ENCODE results near the gene EPC1. TPM values are rescaled to one million over a fixed set of nuclear protein-coding genes. Genes with fewer than 3 reads are reported as not detected.
"Not testable (repeated sequence)": the region's sequence is repeated elsewhere in the genome, so short reads cannot be mapped to it uniquely, and the experiment has no call there.

EPC1 gene
- total RNA-seq, 2 donors from 2014 or later, result 21.0 to 23.0 TPM

GRCh38 chr10:32374605-32375004, 27.6 kb upstream of the EPC1 start:
- no peak for ATAC-seq
- intact Hi-C loops (cut with DNase I), result no loop called here

GRCh38 chr10:32373496-32373895, 26.5 kb upstream of the EPC1 start:
- ATAC-seq, result no peak
- intact Hi-C loops (cut with DNase I), result no loop called here
- DNase-seq, result no peak

More at GRCh38 chr10:32374605-32375004, 27.6 kb upstream of the EPC1 start:
- no peak for DNase-seq

GRCh38 chr10:32373031-32373430, 26.1 kb upstream of the EPC1 start:
- ATAC-seq (no peak), DNase-seq (no peak)
- intact Hi-C loops (cut with DNase I), result no loop called here

- DNase-seq, result no peak
- ATAC-seq, result no peak
- intact Hi-C loops (cut with DNase I), result no loop called here
Measured at GRCh38 chr10:32372000-32372875, 25.3 kb upstream of the EPC1 start.

- ATAC-seq (peak; percentile 75 to 83), DNase-seq (no peak)
- intact Hi-C loops (cut with DNase I), result no loop called here
Measured at GRCh38 chr10:32371101-32371500, 24.1 kb upstream of the EPC1 start.

- ATAC-seq (peak in 1 of 2 donors; percentile 51), DNase-seq (peak; percentile 73)
- intact Hi-C loops (cut with DNase I), result loop anchor here in 1 of 2 donors (2.0 kb wide), 2 partner anchors 111 to 177 kb away; no protein-coding TSS in a partner anchor
Measured at GRCh38 chr10:32367793-32368453, 21.0 kb upstream of the EPC1 start.

GRCh38 chr10:32366588-32366987, 19.6 kb upstream of the EPC1 start:
- no peak for DNase-seq
- ATAC-seq, result no peak
- intact Hi-C loops (cut with DNase I), result no loop called here

GRCh38 chr10:32366111-32366510, 19.2 kb upstream of the EPC1 start:
- no peak for DNase-seq
- ATAC-seq, result no peak
- intact Hi-C loops (cut with DNase I), result no loop called here

- ATAC-seq; intact Hi-C loops (cut with DNase I): not testable (repeated sequence)
Measured at GRCh38 chr10:32365404-32365803, 18.4 kb upstream of the EPC1 start.

GRCh38 chr10:32362571-32362970, 15.6 kb upstream of the EPC1 start:
- intact Hi-C loops (cut with DNase I), result no loop called here

More at GRCh38 chr10:32365404-32365803, 18.4 kb upstream of the EPC1 start:
- DNase-seq, result not testable (repeated sequence)

GRCh38 chr10:32360884-32361283, 13.9 kb upstream of the EPC1 start:
- DNase-seq, result no peak
- no peak for ATAC-seq
- intact Hi-C loops (cut with DNase I), result no loop called here

More at GRCh38 chr10:32362571-32362970, 15.6 kb upstream of the EPC1 start:
- DNase-seq (no peak), ATAC-seq (no peak)

- intact Hi-C loops (cut with DNase I), result no loop called here
- no peak for DNase-seq
- ATAC-seq, result no peak
Measured at GRCh38 chr10:32360241-32360640, 13.3 kb upstream of the EPC1 start.

- no peak for ATAC-seq
- no peak for DNase-seq
- intact Hi-C loops (cut with DNase I), result no loop called here
Measured at GRCh38 chr10:32357056-32357735, 10.2 kb upstream of the EPC1 start.

GRCh38 chr10:32354690-32355089, 7.7 kb upstream of the EPC1 start:
- intact Hi-C loops (cut with DNase I); ATAC-seq; DNase-seq: not testable (repeated sequence)

- ATAC-seq, result no peak
- no peak for DNase-seq
- intact Hi-C loops (cut with DNase I), result no loop called here
Measured at GRCh38 chr10:32350811-32351350, 3.9 kb upstream of the EPC1 start.

- no peak for ATAC-seq
- no peak for DNase-seq
- intact Hi-C loops (cut with DNase I), result loop anchor here in 1 of 2 donors (5.0 kb wide), 1 partner anchor 93 kb away; no protein-coding TSS in a partner anchor
Measured at GRCh38 chr10:32349968-32350738, 3.2 kb upstream of the EPC1 start.

GRCh38 chr10:32349199-32349585, 2.2 kb upstream of the EPC1 start:
- intact Hi-C loops (cut with DNase I), result loop anchor here in 1 of 2 donors (5.0 kb wide), 1 partner anchor 92 kb away; no protein-coding TSS in a partner anchor
- no peak for ATAC-seq

More at GRCh38 chr10:32349199-32349585, 2.2 kb upstream of the EPC1 start:
- no peak for DNase-seq

All from left cardiac atrium (tissue), 4 donors.